Heart left ventricle (tissue), 16 donors: ENCODE measurements around the gene GALNT2. TPM values are rescaled to one million over a fixed set of nuclear protein-coding genes. Genes with fewer than 3 reads are reported as not detected.

Source experiments
- ATAC-seq, 4 donors: fragments of 200-7000 bp; cut with Tn5 transposase; one replicate each; pipeline ENCODE4 v1.9.1; 2020 to 2022; ENCODE audit warnings: moderate library complexity in 4 of 4, mild to moderate bottlenecking in 3 of 4, moderate number of reproducible peaks in 1 of 4
- DNase-seq, 5 donors: peaks; one replicate each; pipeline ENCODE4 v3.0.0-alpha.2; 2020
- H3K27ac ChIP-seq, 12 donors: fragments of 200-600 bp; sonication (generic) in 4 of 12; one replicate each; pipeline versions ENCODE4 v1.5.0 to v1.8.0; 2016 to 2022; ENCODE audit warnings: mild to moderate bottlenecking in 2 of 12
- H3K27me3 ChIP-seq, 9 donors: fragments of 200-600 bp; sonication (generic) in 2 of 9; one replicate each; pipeline versions ENCODE4 v1.5.1 to v1.8.0; 2016 to 2022; ENCODE audit warnings: mild to moderate bottlenecking in 3 of 9
- H3K36me3 ChIP-seq, 9 donors: fragments of 200-600 bp; sonication (generic) in 2 of 9; one replicate each; pipeline versions ENCODE4 v1.5.0 to v1.8.0; 2018 to 2022; ENCODE audit warnings: mild to moderate bottlenecking in 2 of 9
- H3K4me1 ChIP-seq, 12 donors: fragments of 200-600 bp; sonication (generic) in 4 of 12; one replicate each; pipeline versions ENCODE4 v1.5.0 to v1.8.0; 2016 to 2022; ENCODE audit warnings: mild to moderate bottlenecking in 3 of 12
- H3K4me3 ChIP-seq, 12 donors: fragments of 200-600 bp; sonication (generic) in 4 of 12; one replicate each; pipeline versions ENCODE4 v1.5.0 to v1.8.0; 2017 to 2022; ENCODE audit warnings: mild to moderate bottlenecking in 9 of 12, moderate library complexity in 4 of 12
- H3K9me3 ChIP-seq, 12 donors: fragments of 200-600 bp; sonication (generic) in 4 of 12; one replicate each; pipeline versions ENCODE4 v1.5.0 to v1.8.0; 2016 to 2022; ENCODE audit warnings: mild to moderate bottlenecking in 1 of 12
- CTCF ChIP-seq, 12 donors: fragments of 200-600 bp; sonication (generic) in 4 of 12; IDR thresholded peaks; one replicate each; pipeline versions ENCODE4 v1.5.0 to v1.8.0; 2018 to 2022; ENCODE audit warnings: antibody characterized with exemption in 12 of 12, mild to moderate bottlenecking in 5 of 12
- POLR2A ChIP-seq, 2 donors: fragments of 450-650 bp; IDR thresholded peaks; one replicate each; pipeline ENCODE4 v1.6.1; 2017; ENCODE audit warnings: antibody characterized with exemption in 2 of 2, mild to moderate bottlenecking in 2 of 2, moderate library complexity in 2 of 2
- WGBS, 4 donors: extraction: QIAGEN DNeasy Blood & Tissue Kit in 2 of 4; methylation state at CpG; one replicate each; pipeline versions ENCODE4 v1.1.5 to v1.1.7; 2013 to 2018; 5-methylcytosine and 5-hydroxymethylcytosine counted together
- intact Hi-C, 10 donors: fragments of 100-400 bp; cut with DNase I; formaldehyde crosslinking; loops; one replicate each; pipeline versions ENCODE4 v1.11.1 to v1.14.2; 2022
- polyA plus RNA-seq, 2 donors: library from polyadenylated mRNA; stranded (reverse); fragments of 200-250 nt; gene quantifications; one replicate each; pipeline ENCODE4 v1.2.3, GENCODE V29; 2013
- total RNA-seq, 9 donors: library from RNA; depleted of rRNA in 2 of 9; stranded (reverse); fragments of >200 nt in 2 of 9; fragmentation: NEBNext Ultra II Directional in 3 of 9; extraction: Animal tissue kit (Norgen Biotek cat#: 25700) in 3 of 9; gene quantifications; one replicate each; pipeline versions ENCODE4 v1.1.0 to v1.2.4, GENCODE V29; 2016 to 2023
- donor health status: ischemic (EF 13 %, LVEDD 7.1; RV severe dilation, severe dysfunction).
- donor health status: healthy with polysubstance abuse.
- donor health status: DM: no; HTN: yes; CAD: no.
- donor health status: DM: no; HTN: no; CAD: no.
- donor health status: ischemic (EF 25% LVEDD 6.9; RV normal size, moderate dysfunction).
- donor health status: ischemic (EF 25% LVEDD 5.7; RV mildly dilated, moderate dysfunction).
- donor health status: healthy.
- donor health status: DM: yes; HTN: yes; CAD: no.
- donor health status: ischemic (EF 35%, LVEDD 5.7; RV mildly dilated, moderate dysfunction).
- donor health status: nonischemic (EF 11% LVEDD 7.7; RV severe dilation, severe dysfunction).
- donor health status: DM: yes; HTN: yes; CAD: no.
- donor health status: PGD.
- donor health status: ischemic (EF 29% LVEDD 5.4; RV normal size, mild dysfunction).
- donor health status: nonischemic (EF 23%, LVEDD 6.1; RV moderate dilation, normal function).

GALNT2 gene
- total and polyA plus RNA-seq, 11 donors = 10.1 to 44.9 (median 31.6) TPM

DNA sequence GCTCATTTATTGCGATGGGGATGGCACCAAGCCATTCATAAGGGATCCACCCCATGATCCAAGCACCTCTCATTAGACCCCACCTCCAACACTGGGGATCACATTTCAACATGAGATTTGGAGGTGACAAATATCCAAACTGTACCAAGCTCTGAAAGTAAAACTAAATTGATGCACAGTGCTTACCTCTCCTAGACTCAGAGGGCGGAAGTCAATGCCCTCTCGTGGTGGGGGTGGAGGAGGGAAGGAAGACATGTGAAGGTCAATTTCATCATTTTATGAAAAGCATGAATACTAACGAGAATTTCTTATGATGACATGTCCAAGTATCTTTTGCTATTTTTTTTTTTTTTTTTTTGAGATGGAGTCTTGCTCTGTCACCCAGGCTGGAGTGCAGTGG, 239.1 kb downstream of the GALNT2 start:
- TF ChIP-seq POLR2A (IDR thresholded peaks at IDR 0.05) (no peak), CTCF (IDR thresholded peaks at IDR 0.05) (no peak)
- no peak overlapping the region for H3K27ac ChIP-seq
- DNase-seq = no peak
- no peaks in the 10 kb centered on the region for H3K36me3 ChIP-seq
- H3K4me3 ChIP-seq = no peak overlapping the region
- no peak for ATAC-seq
- 80 to 87% (median 81%) methylated on average over 4 of the region's 4 CpGs for whole genome bisulfite sequencing, 4 donors
- H3K9me3 ChIP-seq = no peaks in the 10 kb centered on the region
- H3K4me1 ChIP-seq = peaks cover 0 to 27% (median 5%) of the 10 kb centered on the region in 12 donors
- H3K27me3 ChIP-seq = no peaks in the 10 kb centered on the region
- intact Hi-C loops = loop anchor here in 2 of 10 donors (5.0 to 10.0 kb wide), 4 partner anchors 461 to 1051 kb away; partner anchors contain the start of gene ABCB10 (in 1 of the 2)

DNA sequence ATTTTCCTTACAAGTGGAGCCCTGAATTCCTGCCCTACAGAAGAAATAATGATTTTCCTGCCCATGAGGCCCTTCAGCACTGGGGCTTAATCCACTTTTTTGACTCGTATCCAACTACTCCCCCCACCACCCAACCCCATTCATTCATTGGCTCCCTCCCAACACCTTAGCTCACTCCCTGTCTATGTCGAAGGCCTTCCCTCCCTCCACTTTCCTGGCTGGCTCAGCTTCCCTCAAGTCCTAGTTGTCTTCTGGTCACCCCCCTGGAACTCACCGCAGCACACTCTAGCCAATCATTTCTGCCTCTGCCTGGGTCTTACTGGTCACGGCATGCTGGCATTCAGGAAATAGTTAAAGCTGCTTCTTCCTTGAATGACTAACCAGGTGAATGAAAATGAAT, 240.2 kb downstream of the GALNT2 start:
- no peak for ATAC-seq
- peaks cover 0 to 27% (median 5%) of the 10 kb centered on the region in 12 donors for H3K4me1 ChIP-seq
- no peaks in the 10 kb centered on the region for H3K9me3 ChIP-seq
- H3K27me3 ChIP-seq = no peaks in the 10 kb centered on the region
- 42 to 54% (median 46%) methylated on average over 4 of the region's 4 CpGs for WGBS, 4 donors
- DNase-seq = no peak
- no peak for TF ChIP-seq POLR2A (IDR thresholded peaks at IDR 0.05)
- TF ChIP-seq CTCF (IDR thresholded peaks at IDR 0.05) = no peak
- H3K4me3 ChIP-seq = no peak overlapping the region
- intact Hi-C loops = loop anchor here in 2 of 10 donors (5.0 to 10.0 kb wide), 4 partner anchors 462 to 1052 kb away; partner anchors contain the start of gene ABCB10 (in 1 of the 2)
- H3K36me3 ChIP-seq = no peaks in the 10 kb centered on the region
- no peak overlapping the region for H3K27ac ChIP-seq

- TF ChIP-seq POLR2A (IDR thresholded peaks at IDR 0.05) (no peak), CTCF (IDR thresholded peaks at IDR 0.05) (no peak)
- H3K27me3 ChIP-seq = peaks cover 0 to 5% (median 0%) of the 10 kb centered on the region in 9 donors
- ATAC-seq (peak; percentile 30 to 81 (median 66)), DNase-seq (peak; percentile 69 to 86 (median 71))
- no peaks in the 10 kb centered on the region for H3K9me3 ChIP-seq
- no peaks in the 10 kb centered on the region for H3K36me3 ChIP-seq
- no peak overlapping the region for H3K4me3 ChIP-seq
- intact Hi-C loops = loop anchor here in 3 of 10 donors (2.0 to 10.0 kb wide), 5 partner anchors 463 to 1053 kb away; partner anchors contain the start of gene ABCB10 (in 1 of the 3)
- WGBS, 4 donors = 67 to 79% (median 71%) methylated on average over 8 of the region's 8 CpGs
- peaks cover 0 to 27% (median 5%) of the 10 kb centered on the region in 12 donors for H3K4me1 ChIP-seq
- H3K27ac ChIP-seq = no peak overlapping the region
Observed at GRCh38 chr1:230308039-230308438, 241.0 kb downstream of the GALNT2 start.

DNA sequence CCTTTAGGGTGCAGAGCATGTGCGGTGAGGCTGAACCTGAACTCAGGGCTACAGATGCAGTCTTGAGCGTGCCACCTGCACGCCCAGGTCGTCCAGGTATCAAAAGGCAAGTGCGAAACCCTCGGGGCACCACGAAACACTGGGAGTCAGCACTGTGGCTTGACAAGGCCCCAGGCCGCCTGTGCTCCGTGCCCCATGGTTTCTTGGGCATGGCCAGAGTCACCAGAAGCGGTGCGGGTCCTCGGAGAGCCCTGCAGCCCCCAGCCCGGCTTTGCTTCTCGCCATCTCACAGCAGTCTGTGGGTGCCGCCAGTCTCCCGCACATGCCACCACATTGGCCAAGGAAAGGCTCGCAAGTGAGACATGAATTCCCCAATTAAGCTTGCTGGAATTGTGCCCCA, 241.8 kb downstream of the GALNT2 start:
- ATAC-seq (no peak), DNase-seq (no peak)
- no peaks in the 10 kb centered on the region for H3K9me3 ChIP-seq
- no peak overlapping the region for H3K4me3 ChIP-seq
- peaks cover 0 to 9% (median 0%) of the 10 kb centered on the region in 9 donors for H3K27me3 ChIP-seq
- H3K27ac ChIP-seq = no peak overlapping the region
- intact Hi-C loops = loop anchor here in 3 of 10 donors (2.0 to 10.0 kb wide), 5 partner anchors 464 to 1054 kb away; partner anchors contain the start of gene ABCB10 (in 1 of the 3)
- TF ChIP-seq CTCF (IDR thresholded peaks at IDR 0.05) = no peak
- TF ChIP-seq POLR2A (IDR thresholded peaks at IDR 0.05) = no peak
- H3K4me1 ChIP-seq = peaks cover 0 to 22% (median 3%) of the 10 kb centered on the region in 12 donors
- no peaks in the 10 kb centered on the region for H3K36me3 ChIP-seq
- WGBS, 4 donors = 90 to 96% (median 95%) methylated on average over 14 to 17 of the region's 17 CpGs
